Erythroblast (primary cell): ENCODE results near the gene DAGLA.

Experiments used
- DNase-seq, 2 experiments: peaks; one replicate each; lab custom pipeline; 2025; lab: John Stamatoyannopoulos, UW
- GATA1 ChIP-seq: IDR thresholded peaks from 2 replicates; pipeline ENCODE4 v1.6.1; 2011; ENCODE audit warnings: low read depth, mild to moderate bottlenecking, control low read depth, low read length, moderate library complexity
- POLR2A ChIP-seq: IDR thresholded peaks from 2 replicates; pipeline ENCODE4 v1.6.1; 2011; ENCODE audit warnings: mild to moderate bottlenecking, low read length

DAGLA gene, protein sequence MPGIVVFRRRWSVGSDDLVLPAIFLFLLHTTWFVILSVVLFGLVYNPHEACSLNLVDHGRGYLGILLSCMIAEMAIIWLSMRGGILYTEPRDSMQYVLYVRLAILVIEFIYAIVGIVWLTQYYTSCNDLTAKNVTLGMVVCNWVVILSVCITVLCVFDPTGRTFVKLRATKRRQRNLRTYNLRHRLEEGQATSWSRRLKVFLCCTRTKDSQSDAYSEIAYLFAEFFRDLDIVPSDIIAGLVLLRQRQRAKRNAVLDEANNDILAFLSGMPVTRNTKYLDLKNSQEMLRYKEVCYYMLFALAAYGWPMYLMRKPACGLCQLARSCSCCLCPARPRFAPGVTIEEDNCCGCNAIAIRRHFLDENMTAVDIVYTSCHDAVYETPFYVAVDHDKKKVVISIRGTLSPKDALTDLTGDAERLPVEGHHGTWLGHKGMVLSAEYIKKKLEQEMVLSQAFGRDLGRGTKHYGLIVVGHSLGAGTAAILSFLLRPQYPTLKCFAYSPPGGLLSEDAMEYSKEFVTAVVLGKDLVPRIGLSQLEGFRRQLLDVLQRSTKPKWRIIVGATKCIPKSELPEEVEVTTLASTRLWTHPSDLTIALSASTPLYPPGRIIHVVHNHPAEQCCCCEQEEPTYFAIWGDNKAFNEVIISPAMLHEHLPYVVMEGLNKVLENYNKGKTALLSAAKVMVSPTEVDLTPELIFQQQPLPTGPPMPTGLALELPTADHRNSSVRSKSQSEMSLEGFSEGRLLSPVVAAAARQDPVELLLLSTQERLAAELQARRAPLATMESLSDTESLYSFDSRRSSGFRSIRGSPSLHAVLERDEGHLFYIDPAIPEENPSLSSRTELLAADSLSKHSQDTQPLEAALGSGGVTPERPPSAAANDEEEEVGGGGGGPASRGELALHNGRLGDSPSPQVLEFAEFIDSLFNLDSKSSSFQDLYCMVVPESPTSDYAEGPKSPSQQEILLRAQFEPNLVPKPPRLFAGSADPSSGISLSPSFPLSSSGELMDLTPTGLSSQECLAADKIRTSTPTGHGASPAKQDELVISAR

DNA sequence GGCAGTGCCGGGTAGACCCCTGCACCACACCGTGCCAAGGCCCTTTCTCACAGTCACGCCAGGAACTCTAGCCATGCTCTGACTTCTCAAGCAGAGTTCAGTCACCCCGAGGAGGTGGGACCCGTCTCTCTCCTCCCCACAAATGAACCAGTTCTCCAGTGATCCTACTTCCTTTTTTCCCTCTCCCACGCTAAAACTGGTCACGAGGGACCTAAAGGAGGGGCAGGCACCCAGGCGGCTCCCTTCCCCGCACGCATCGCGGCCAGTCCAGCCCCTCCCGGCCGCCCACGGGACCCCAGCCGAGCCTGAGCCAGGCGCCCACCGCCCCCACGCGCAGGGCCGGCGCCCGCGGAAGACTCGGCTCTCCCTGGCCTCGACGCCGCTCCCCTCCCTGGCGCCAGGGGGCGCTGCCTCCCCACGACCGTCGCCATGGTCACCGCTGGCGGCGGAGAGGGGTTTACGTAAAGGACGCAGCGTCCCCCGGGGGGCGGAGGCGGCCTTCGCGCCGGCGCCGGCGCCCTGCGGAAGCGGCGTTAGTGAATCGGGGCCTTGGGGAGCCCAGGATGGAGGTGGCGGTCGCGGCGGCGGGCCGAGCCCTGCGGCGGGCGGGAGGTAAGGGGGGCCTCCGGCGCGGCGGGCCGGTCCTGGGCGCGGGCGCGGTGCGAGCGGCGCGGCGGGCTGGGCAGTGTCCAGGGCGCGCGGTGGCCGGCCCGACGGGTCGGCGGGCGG lies at the start of gene DAGLA:
Gene DAGLA (plus strand): TSS at position 499 of the 729 bp plus-strand sequence. CDS start 39,765 bp downstream, outside the sequence.
- DNase-seq = peak; percentile 69 to 81
- TF ChIP-seq GATA1 (no peak), POLR2A (no peak)

DNA sequence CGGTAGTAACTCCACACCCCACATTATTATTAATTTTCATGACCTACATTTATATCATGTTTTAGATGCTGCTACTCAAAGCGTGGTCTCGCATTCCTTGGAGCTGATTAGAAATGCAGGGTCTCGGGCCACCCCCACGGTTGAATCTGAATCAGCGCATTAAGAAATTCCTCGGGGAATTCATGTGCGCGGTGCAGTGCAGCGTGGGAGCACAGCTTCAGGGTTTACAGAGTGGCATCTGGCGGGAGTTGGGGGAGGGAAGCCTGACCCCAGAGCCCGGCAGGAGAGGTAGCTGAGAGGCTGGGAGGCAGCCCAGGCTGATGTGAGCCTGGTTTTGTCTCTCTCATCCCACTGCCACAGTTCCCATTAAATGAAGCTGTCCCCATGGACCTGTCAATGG lies 48.1 kb upstream of the DAGLA start:
- TF ChIP-seq GATA1 = no peak
- TF ChIP-seq POLR2A = no peak
- DNase-seq = no peak

DNA sequence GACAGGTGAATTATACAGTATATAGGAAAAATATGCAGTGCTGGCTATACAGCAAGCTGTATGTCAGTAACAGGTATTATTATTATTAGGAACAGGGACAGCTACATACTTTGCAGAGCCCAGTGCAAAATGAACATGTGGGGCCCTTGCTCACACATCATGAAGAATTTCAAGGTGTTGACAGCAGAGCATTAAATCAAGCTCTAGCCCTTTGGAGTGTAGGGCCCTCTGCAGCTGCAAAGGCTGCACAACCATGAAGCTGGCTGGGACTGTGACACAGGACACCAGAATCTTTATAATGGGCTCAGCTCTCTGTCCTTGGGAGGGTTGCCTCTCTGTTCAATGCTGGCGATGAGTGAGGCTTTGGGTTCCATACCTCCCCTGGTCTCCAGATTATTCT lies 44.9 kb upstream of the DAGLA start:
- TF ChIP-seq POLR2A = no peak
- TF ChIP-seq GATA1 = no peak
- no peak for DNase-seq

DNA sequence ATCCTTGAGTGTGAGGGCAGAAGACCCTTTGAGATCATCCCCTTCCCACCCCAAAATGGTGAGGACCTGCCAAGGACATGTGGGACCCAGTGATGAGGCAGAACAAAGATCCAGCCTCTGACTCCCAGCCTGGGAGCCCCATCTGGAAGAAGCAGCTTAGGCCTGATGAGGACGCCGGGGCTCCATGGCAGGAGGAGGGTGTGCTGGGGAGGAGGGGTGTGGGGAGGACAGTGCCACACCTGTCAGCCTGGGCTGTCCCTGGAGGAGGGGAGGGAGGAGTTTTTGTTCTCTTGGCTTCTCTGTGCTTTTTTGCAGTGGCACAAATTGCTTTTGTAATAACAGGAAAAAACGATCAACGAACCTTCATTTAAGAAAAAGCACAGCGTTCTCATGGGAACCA lies 44.4 kb upstream of the DAGLA start:
- DNase-seq = no peak
- TF ChIP-seq GATA1 = no peak
- no peak for TF ChIP-seq POLR2A

DNA sequence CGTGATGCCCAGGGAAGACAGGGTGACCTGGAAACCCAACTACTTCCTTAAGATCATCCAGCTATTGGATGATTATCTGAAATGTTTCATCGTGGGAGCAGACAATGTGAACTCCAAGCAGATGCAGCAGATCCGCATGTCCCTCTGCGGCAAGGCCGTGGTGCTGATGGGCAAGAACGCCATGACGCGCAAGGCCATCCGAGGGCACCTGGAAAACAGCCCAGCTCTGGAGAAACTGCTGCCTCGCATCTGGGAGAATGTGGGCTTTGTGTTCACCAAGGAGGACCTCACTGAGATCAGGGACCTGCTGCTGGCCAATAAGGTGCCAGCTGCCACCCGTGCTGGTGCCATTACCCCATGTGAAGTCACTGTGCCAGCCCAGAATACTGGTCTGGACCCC lies 43.5 kb upstream of the DAGLA start:
- TF ChIP-seq POLR2A (no peak), GATA1 (no peak)
- no peak for DNase-seq

DNA sequence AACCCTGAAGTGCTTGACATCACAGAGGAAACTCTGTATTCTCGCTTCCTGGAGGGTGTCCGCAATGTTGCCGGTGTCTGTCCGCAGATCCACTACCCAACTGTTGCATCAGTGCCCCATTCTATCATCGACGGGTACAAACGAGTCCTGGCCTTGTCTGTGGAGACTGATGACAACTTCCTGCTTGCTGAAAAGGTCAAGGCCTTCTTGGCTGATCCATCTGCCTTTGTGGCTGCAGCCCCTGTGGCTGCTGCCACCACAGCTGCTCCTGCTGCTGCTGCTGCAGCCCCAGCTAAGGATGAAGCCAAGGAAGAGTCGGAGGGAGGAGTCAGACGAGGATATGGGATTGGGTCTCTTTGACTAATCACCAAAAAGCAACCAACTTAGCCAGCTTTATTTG lies 42.9 kb upstream of the DAGLA start:
- no peak for DNase-seq
- TF ChIP-seq GATA1 (no peak), POLR2A (no peak)

DNA sequence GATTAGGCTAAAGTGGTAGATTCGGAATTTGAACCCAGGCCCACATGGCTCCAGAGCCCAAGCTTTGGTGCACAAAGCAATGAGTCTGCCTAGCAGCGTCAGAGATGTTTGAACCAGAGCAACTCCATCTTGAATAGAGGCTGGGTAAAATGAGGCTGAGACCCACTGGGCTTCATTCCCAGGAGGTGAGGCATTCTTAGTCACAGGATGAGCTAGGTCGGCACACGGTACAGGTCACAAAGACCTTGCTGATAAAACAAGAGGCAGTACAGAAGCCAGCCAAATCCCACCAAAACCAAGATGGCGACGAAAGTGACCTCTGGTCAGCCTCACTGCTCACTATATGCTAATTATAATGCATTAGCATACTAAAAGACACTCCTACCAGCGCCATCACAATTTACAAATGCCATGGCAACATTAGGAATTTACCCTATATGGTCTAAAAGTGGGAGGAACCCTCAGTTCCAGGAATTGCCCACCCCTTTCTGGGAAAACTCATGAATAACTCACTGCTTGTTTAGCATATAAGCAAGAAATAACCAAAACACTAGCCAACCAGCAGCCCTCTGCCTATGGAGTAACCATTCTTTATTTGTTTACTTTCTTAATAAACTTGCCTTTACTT lies 40.3 kb upstream of the DAGLA start:
- peak; percentile 20 to 29 for DNase-seq
- TF ChIP-seq GATA1 (no peak), POLR2A (no peak)

DNA sequence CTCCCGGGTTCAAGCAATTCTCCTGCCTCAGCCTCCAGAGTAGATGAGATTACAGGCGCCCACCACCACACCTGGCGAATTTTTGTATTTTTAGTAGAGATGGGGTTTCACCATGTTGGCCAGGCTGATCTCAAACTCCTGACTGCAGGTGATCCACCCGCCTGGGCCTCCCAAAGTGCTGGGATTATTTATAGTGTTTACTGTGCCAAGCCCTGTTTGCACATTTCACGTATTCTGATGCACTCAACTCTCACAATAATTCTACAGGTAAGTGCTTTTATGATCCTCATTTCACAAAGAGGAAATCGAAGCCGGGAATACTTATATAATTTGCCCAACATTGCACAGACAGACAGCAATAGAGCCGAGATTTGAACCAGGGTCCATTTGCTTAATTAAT lies 38.0 kb upstream of the DAGLA start:
- no peak for DNase-seq
- TF ChIP-seq GATA1 = no peak
- no peak for TF ChIP-seq POLR2A

DNA sequence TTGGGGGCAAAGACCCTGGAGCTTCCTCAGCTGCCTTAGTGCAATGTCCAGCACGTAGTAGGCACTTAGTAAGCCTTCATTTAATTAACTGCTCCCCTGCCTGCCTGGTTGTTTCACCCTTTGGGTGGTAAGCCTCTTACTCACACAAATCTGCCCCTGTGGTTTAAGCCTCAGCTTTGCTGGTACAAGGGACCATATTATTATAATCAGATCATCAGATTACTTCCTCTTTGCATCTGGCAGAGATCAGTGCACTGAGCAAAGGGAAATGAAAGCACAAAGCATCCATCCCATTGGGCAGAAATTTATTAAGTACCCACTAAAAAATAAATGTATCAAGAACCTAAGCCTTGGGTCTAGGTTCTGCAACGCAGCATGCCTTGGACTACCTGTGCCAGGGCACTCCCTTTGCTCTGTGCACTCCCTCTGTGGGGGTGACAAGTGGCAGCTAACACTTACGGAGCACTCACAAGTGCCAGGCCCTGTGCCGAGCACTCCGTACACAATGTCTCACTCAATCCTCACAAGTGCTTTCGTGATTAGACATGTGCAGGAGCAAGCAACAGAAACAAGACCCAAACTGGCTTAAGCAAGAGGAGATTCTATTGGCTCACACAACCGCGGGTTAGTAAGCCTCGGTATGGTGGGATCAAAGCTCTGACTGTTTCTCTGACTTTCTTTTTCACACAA lies 34.9 kb upstream of the DAGLA start:
- TF ChIP-seq GATA1 (no peak), POLR2A (no peak)
- DNase-seq = no peak

DNA sequence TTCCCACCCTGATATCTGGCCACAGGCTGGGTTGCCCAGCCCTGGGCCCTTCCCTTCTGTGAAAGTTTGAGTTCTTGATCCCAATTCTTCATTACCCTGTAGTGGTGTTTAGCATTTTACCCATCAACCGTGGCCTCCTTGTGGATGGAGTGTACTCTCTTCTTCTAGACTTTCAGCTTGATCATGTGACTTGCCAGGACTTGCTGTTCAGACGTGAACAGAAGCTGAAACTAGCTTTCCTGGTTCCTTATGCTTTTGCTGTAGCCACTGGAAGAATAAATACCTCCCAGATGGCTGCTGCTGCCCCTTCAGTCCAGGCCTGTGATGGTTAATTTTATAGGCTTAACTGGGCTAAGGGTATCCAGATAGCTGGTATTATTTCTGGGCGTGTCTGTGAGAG lies 32.7 kb upstream of the DAGLA start:
- no peak for DNase-seq
- TF ChIP-seq POLR2A (no peak), GATA1 (no peak)

DNA sequence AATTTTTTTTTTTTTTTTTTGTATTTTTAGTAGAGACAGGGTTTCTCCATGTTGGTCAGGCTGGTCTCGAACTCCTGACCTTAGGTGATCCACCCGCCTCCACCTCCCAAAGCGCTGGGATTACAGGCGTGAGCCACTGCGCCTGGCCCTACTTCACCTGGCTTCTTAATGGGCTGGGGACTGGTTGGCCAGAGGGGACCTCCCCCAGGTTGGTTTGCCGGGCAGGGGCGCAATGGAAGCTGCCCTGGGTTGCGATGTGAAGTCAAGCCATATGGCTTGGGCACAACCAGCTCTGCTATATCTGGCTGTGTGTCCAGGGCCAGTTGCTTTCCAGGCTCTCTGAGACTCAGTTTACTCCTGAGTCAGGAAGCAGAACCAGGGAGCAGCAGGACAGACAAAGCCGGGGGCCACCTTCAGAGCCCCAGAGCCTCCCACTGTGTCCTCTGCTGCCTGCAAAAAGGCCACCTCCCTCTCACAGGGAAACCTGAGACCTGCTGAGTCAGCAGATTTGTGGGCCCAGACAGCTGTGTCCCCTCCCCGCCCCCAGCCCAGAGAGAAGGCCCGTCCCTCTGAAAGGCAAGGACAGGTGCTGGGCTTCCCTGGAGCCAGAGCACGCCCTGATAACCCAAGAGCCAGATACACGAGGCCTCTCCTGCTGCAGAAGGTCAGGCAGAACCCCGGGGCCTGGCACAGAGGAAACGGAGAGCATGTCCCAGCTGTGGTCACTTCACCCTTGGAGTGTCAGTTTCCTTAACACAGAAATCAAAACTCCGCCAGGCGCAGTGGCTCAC lies 29.2 kb upstream of the DAGLA start:
- no peak for DNase-seq
- TF ChIP-seq POLR2A = no peak
- no peak for TF ChIP-seq GATA1
